Measurements from ENCODE around the gene PRSS48. TPM values are rescaled to one million over a fixed set of nuclear protein-coding genes. Genes with fewer than 3 reads are reported as not detected.
A peak's percentile ranks its signal among the peaks of the same experiment; 100 is the strongest.
"Not testable (repeated sequence)": the region's sequence is repeated elsewhere in the genome, so short reads cannot be mapped to it uniquely, and the experiment has no call there.

PRSS48 gene
- polyA plus RNA-seq, 3 donors from 2014 or later = not detected

GRCh38 chr4:151314479-151314878, 37.5 kb downstream of the PRSS48 start:
- peaks cover 0 to 3% (median 0%) of the 10 kb centered on the region in 6 donors for H3K9me3 Mint-ChIP-seq
- H3K4me1 Mint-ChIP-seq = no peaks in the 10 kb centered on the region
- DNase-seq = no peak
- H3K36me3 Mint-ChIP-seq = no peaks in the 10 kb centered on the region
- no peak overlapping the region for H3K4me3 Mint-ChIP-seq
- no peak overlapping the region for H3K27ac Mint-ChIP-seq
- H3K27me3 Mint-ChIP-seq (ENCODE audit: low read depth in 3 of 3) = peaks cover 0 to 5% (median 0%) of the 10 kb centered on the region in 3 donors

GRCh38 chr4:151315212-151315886, 38.4 kb downstream of the PRSS48 start:
- Mint-ChIP-seq H3K4me1 (no peaks in the 10 kb centered on the region), H3K27me3 (ENCODE audit: low read depth in 3 of 3) (peaks cover 0 to 8% (median 0%) of the 10 kb centered on the region in 3 donors), H3K9me3 (peaks cover 0 to 3% (median 0%) of the 10 kb centered on the region in 6 donors), H3K36me3 (no peaks in the 10 kb centered on the region), H3K4me3 (no peak overlapping the region), H3K27ac (no peak overlapping the region)
- no peak for DNase-seq

- Mint-ChIP-seq H3K27me3 (ENCODE audit: low read depth in 3 of 3) (peaks cover 0 to 9% (median 0%) of the 10 kb centered on the region in 3 donors), H3K27ac (no peak overlapping the region)
Measured at GRCh38 chr4:151316645-151317044, 39.7 kb downstream of the PRSS48 start.

GRCh38 chr4:151318307-151319006, 41.5 kb downstream of the PRSS48 start:
- DNase-seq = no peak
- Mint-ChIP-seq H3K27ac (no peak overlapping the region), H3K27me3 (ENCODE audit: low read depth in 3 of 3) (peaks cover 0 to 18% (median 0%) of the 10 kb centered on the region in 3 donors), H3K4me3 (no peak overlapping the region), H3K4me1 (no peaks in the 10 kb centered on the region), H3K9me3 (peaks cover 0 to 6% (median 0%) of the 10 kb centered on the region in 6 donors), H3K36me3 (no peaks in the 10 kb centered on the region)

More at GRCh38 chr4:151316645-151317044, 39.7 kb downstream of the PRSS48 start:
- no peak overlapping the region for H3K4me3 Mint-ChIP-seq
- H3K36me3 Mint-ChIP-seq = no peaks in the 10 kb centered on the region
- DNase-seq = no peak
- H3K4me1 Mint-ChIP-seq = no peaks in the 10 kb centered on the region
- H3K9me3 Mint-ChIP-seq = peaks cover 0 to 6% (median 0%) of the 10 kb centered on the region in 6 donors

- H3K9me3 Mint-ChIP-seq = peaks cover 0 to 8% (median 0%) of the 10 kb centered on the region in 6 donors
- H3K4me1 Mint-ChIP-seq = no peaks in the 10 kb centered on the region
- H3K4me3 Mint-ChIP-seq = no peak overlapping the region
- peaks cover 0 to 21% (median 2%) of the 10 kb centered on the region in 3 donors for H3K27me3 Mint-ChIP-seq (ENCODE audit: low read depth in 3 of 3)
- no peaks in the 10 kb centered on the region for H3K36me3 Mint-ChIP-seq
- H3K27ac Mint-ChIP-seq = no peak overlapping the region
- no peak for DNase-seq
Measured at GRCh38 chr4:151319490-151319889, 42.5 kb downstream of the PRSS48 start.

- no peaks in the 10 kb centered on the region for H3K36me3 Mint-ChIP-seq
- peaks cover 0 to 9% (median 1%) of the 10 kb centered on the region in 6 donors for H3K9me3 Mint-ChIP-seq
- H3K27ac Mint-ChIP-seq = no peak overlapping the region
- DNase-seq = no peak
- H3K4me1 Mint-ChIP-seq = peaks cover 0 to 1% of the 10 kb centered on the region in 2 donors
- H3K27me3 Mint-ChIP-seq (ENCODE audit: low read depth in 3 of 3) = peaks cover 10 to 26% (median 10%) of the 10 kb centered on the region in 3 donors
- H3K4me3 Mint-ChIP-seq = no peak overlapping the region
Measured at GRCh38 chr4:151321586-151321985, 44.6 kb downstream of the PRSS48 start.

- not testable (repeated sequence) for DNase-seq, H3K9me3 Mint-ChIP-seq, H3K27ac Mint-ChIP-seq, H3K4me1 Mint-ChIP-seq, H3K36me3 Mint-ChIP-seq, H3K4me3 Mint-ChIP-seq
- H3K27me3 Mint-ChIP-seq (ENCODE audit: low read depth in 3 of 3) = peaks cover 10 to 26% (median 12%) of the 10 kb centered on the region in 3 donors
Measured at GRCh38 chr4:151322161-151322560, 45.2 kb downstream of the PRSS48 start.

- Mint-ChIP-seq H3K4me1 (peaks cover 0 to 1% of the 10 kb centered on the region in 2 donors), H3K9me3 (peaks cover 0 to 9% (median 1%) of the 10 kb centered on the region in 6 donors), H3K27ac (no peak overlapping the region), H3K27me3 (ENCODE audit: low read depth in 3 of 3) (peaks cover 10 to 26% (median 12%) of the 10 kb centered on the region in 3 donors), H3K4me3 (no peak overlapping the region), H3K36me3 (no peaks in the 10 kb centered on the region)
- no peak for DNase-seq
Measured at GRCh38 chr4:151322570-151322969, 45.6 kb downstream of the PRSS48 start.

- Mint-ChIP-seq H3K9me3 (peaks cover 0 to 13% (median 1%) of the 10 kb centered on the region in 6 donors), H3K27me3 (ENCODE audit: low read depth in 3 of 3) (peaks cover 10 to 26% (median 12%) of the 10 kb centered on the region in 3 donors), H3K36me3 (no peaks in the 10 kb centered on the region)
Measured at GRCh38 chr4:151323667-151324066, 46.7 kb downstream of the PRSS48 start.

GRCh38 chr4:151324124-151324751, 47.3 kb downstream of the PRSS48 start:
- DNase-seq = no peak
- H3K9me3 Mint-ChIP-seq = peaks cover 0 to 16% (median 1%) of the 10 kb centered on the region in 6 donors
- peaks cover 10 to 26% (median 12%) of the 10 kb centered on the region in 3 donors for H3K27me3 Mint-ChIP-seq (ENCODE audit: low read depth in 3 of 3)
- H3K27ac Mint-ChIP-seq = no peak overlapping the region
- no peak overlapping the region for H3K4me3 Mint-ChIP-seq
- no peaks in the 10 kb centered on the region for H3K36me3 Mint-ChIP-seq
- peaks cover 0 to 1% of the 10 kb centered on the region in 2 donors for H3K4me1 Mint-ChIP-seq

More at GRCh38 chr4:151323667-151324066, 46.7 kb downstream of the PRSS48 start:
- H3K4me1 Mint-ChIP-seq = peaks cover 0 to 1% of the 10 kb centered on the region in 2 donors
- no peak for DNase-seq
- H3K4me3 Mint-ChIP-seq = no peak overlapping the region
- H3K27ac Mint-ChIP-seq = no peak overlapping the region

GRCh38 chr4:151324752-151325110, 47.8 kb downstream of the PRSS48 start:
- no peak for DNase-seq
- no peak overlapping the region for H3K4me3 Mint-ChIP-seq
- peaks cover 0 to 16% (median 1%) of the 10 kb centered on the region in 6 donors for H3K9me3 Mint-ChIP-seq
- no peak overlapping the region for H3K27ac Mint-ChIP-seq
- H3K27me3 Mint-ChIP-seq (ENCODE audit: low read depth in 3 of 3) = peaks cover 10 to 26% (median 12%) of the 10 kb centered on the region in 3 donors
- peaks cover 0 to 1% of the 10 kb centered on the region in 2 donors for H3K4me1 Mint-ChIP-seq
- no peaks in the 10 kb centered on the region for H3K36me3 Mint-ChIP-seq

- H3K4me3 Mint-ChIP-seq = peak within 1 kb of the TSS in 2 of 5 donors; percentile 23 to 48
Measured at GRCh38 chr4:151325111-151325948, 48.4 kb downstream of the PRSS48 start, which contains the start of gene SH3D19. TSS of gene SH3D19 (minus strand) at chr4:151325605. CDS start at chr4:151325352, 253 bp downstream.

GRCh38 chr4:151325949-151326246, 48.9 kb downstream of the PRSS48 start:
- DNase-seq = no peak
- Mint-ChIP-seq H3K27me3 (ENCODE audit: low read depth in 3 of 3) (peaks cover 10 to 24% (median 12%) of the 10 kb centered on the region in 3 donors), H3K4me3 (peak overlapping the region in 2 of 5 donors; percentile 23 to 48), H3K9me3 (peaks cover 0 to 16% (median 1%) of the 10 kb centered on the region in 6 donors), H3K36me3 (no peaks in the 10 kb centered on the region), H3K27ac (no peak overlapping the region), H3K4me1 (peaks cover 0 to 1% of the 10 kb centered on the region in 2 donors)

More at GRCh38 chr4:151325111-151325948, 48.4 kb downstream of the PRSS48 start, which contains the start of gene SH3D19:
- peaks cover 0 to 16% (median 1%) of the 10 kb centered on the region in 6 donors for H3K9me3 Mint-ChIP-seq
- H3K27me3 Mint-ChIP-seq (ENCODE audit: low read depth in 3 of 3) = peaks cover 10 to 24% (median 12%) of the 10 kb centered on the region in 3 donors
- H3K36me3 Mint-ChIP-seq = no peaks in the 10 kb centered on the region
- no peak for DNase-seq
- peaks cover 0 to 1% of the 10 kb centered on the region in 2 donors for H3K4me1 Mint-ChIP-seq
- H3K27ac Mint-ChIP-seq = no peak within 1 kb of the TSS

Data from immature natural killer cell (primary cell).